A673 (cell line): Measurements from ENCODE around the gene GPR137C. TPM values are rescaled to one million over a fixed set of nuclear protein-coding genes. Genes with fewer than 3 reads are reported as not detected.

Source experiments
- BruUV-seq: library from RNA; stranded (reverse); fragments of 400-500 nt; replicated peaks from 2 replicates; lab custom pipeline; 2021; lab: Mats Ljungman, UMichigan
- CTCF ChIA-PET: fragments of 300-600 bp; sonication (Branson Sonifier 250); formaldehyde crosslinking; loops from one replicate; lab custom pipeline; 2022; ENCODE audit warnings: antibody characterized with exemption; lab: Charles Lee
- POLR2A ChIA-PET: fragments of 300-600 bp; sonication (Branson Sonifier 250); formaldehyde crosslinking; loops from one replicate; lab custom pipeline; 2022; ENCODE audit warnings: antibody characterized with exemption; ENCODE audit not compliant: low non-redundant PET; lab: Charles Lee
- DNase-seq: peaks from one replicate; pipeline ENCODE4 v3.0.0-alpha.2; 2015; ENCODE audit warnings: low spot score
- H3K27ac ChIP-seq: fragments of 200-600 bp; sonication (generic); 2 replicates; pipeline ENCODE4 v1.5.1; 2016; ENCODE audit warnings: mixed run types, low read depth, mild to moderate bottlenecking, mixed read lengths, antibody characterized with exemption, low read length; ENCODE audit not compliant: poor library complexity, severe bottlenecking
- H3K27me3 ChIP-seq: fragments of 200-600 bp; sonication (generic); replicated peaks from 2 replicates; pipeline ENCODE4 v1.6.1; 2017; ENCODE audit warnings: mixed run types, low read depth, mild to moderate bottlenecking, mixed read lengths, antibody characterized with exemption, low read length; ENCODE audit not compliant: insufficient read depth, poor library complexity
- H3K36me3 ChIP-seq: fragments of 200-600 bp; sonication (generic); 2 replicates; pipeline ENCODE4 v1.6.1; 2016; ENCODE audit warnings: mixed run types, mild to moderate bottlenecking, mixed read lengths, antibody characterized with exemption, low read length; ENCODE audit not compliant: insufficient read depth, poor library complexity, severe bottlenecking
- H3K4me1 ChIP-seq: fragments of 200-600 bp; sonication (generic); 2 replicates; pipeline ENCODE4 v1.6.1; 2017; ENCODE audit warnings: mixed run types, mild to moderate bottlenecking, mixed read lengths, antibody characterized with exemption, low read length; ENCODE audit not compliant: insufficient read depth, poor library complexity, severe bottlenecking
- H3K4me3 ChIP-seq: fragments of 200-600 bp; sonication (generic); 2 replicates; pipeline ENCODE4 v1.5.1; 2016; ENCODE audit warnings: low read depth, mixed run types, mild to moderate bottlenecking, mixed read lengths, low read length; ENCODE audit not compliant: poor library complexity, severe bottlenecking
- H3K9me3 ChIP-seq: fragments of 200-600 bp; sonication (generic); 2 replicates; pipeline ENCODE4 v1.6.1; 2016; ENCODE audit warnings: mixed run types, low read depth, mild to moderate bottlenecking, mixed read lengths, antibody characterized with exemption, low read length; ENCODE audit not compliant: poor library complexity, severe bottlenecking
- CTCF ChIP-seq: fragments of 300-800, 200-600 bp; sonication (generic); conservative IDR thresholded peaks from 2 replicates; pipeline ENCODE4 v1.5.1; 2017; ENCODE audit warnings: low read depth, mild to moderate bottlenecking, antibody characterized with exemption, low read length, moderate library complexity, mixed read lengths
- EZH2 ChIP-seq: fragments of 200-600 bp; sonication (generic); IDR thresholded peaks from 2 replicates; pipeline ENCODE4 v1.6.1; 2017; ENCODE audit warnings: borderline replicate concordance, low read depth, mild to moderate bottlenecking, mixed read lengths, antibody characterized with exemption, low read length; ENCODE audit not compliant: poor library complexity, severe bottlenecking
- intact Hi-C: fragments of 100-400 bp; cut with micrococcal nuclease; formaldehyde crosslinking; loops from one replicate; pipeline ENCODE4 v1.10.0; 2022; ENCODE audit not compliant: unreplicated experiment
- total RNA-seq: library from RNA; stranded (reverse); gene quantifications from 2 replicates; pipeline ENCODE4 v1.2.3, GENCODE V29; 2021

Gene GPR137C
- total RNA-seq, 1 experiment from 2014 or later, result 2.8 TPM

DNA sequence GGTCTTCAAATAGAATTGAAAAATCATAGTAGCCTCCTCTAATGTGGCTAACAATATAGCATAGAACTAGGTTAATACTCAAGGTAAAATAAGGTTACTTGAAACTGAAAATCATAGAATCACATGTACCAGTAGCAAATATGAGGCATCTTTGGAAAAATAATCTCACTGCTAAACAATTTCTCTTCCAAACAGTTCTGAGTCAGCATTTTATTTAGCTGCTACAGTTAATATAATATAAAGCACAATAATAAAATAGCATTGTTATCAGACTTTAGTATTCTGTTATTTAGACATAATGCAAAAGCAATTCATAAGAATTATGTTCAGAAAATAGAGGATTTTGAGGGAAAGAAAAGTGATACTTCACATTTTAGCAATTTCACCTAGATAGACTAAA is 107.7 kb downstream of the GPR137C start:
- no peaks in the 10 kb centered on the region for H3K4me1 ChIP-seq
- H3K27me3 ChIP-seq, result no peaks in the 10 kb centered on the region
- DNase-seq, result no peak
- H3K27ac ChIP-seq, result no peak overlapping the region
- intact Hi-C loops, result no loop called here
- TF ChIP-seq CTCF (no peak), EZH2 (no peak)
- no peaks in the 10 kb centered on the region for H3K9me3 ChIP-seq
- H3K4me3 ChIP-seq, result no peak overlapping the region
- POLR2A ChIA-PET, result no interaction called here
- no peaks in the 10 kb centered on the region for H3K36me3 ChIP-seq
- CTCF ChIA-PET, result no interaction called here
- no TSS peak for BruUV-seq

DNA sequence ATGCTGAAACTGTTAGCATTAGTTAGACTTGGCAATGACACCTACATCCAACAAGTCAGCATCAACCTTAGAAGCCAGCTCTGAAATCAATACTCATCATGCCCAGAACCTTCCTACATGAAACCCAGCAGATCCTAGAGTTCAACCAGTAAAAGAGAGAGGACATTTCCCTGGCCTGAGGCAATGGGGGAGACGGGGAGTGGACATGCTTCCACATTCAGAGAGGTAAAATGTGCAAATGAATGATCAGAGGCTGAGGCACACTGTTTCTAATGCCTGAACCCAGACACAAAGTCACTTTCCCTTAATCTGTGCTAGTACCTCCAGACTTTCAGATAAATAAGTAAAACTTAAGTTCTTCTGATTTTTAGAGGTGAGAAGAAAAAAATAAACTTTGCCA is 108.2 kb downstream of the GPR137C start:
- POLR2A ChIA-PET, result no interaction called here
- H3K36me3 ChIP-seq, result no peaks in the 10 kb centered on the region
- no peak for TF ChIP-seq EZH2
- no peak for TF ChIP-seq CTCF
- no peak overlapping the region for H3K4me3 ChIP-seq
- H3K9me3 ChIP-seq, result no peaks in the 10 kb centered on the region
- CTCF ChIA-PET, result no interaction called here
- no peak for DNase-seq
- H3K27me3 ChIP-seq, result no peaks in the 10 kb centered on the region
- intact Hi-C loops, result no loop called here
- BruUV-seq, result no TSS peak
- H3K4me1 ChIP-seq, result no peaks in the 10 kb centered on the region
- H3K27ac ChIP-seq, result no peak overlapping the region

- Histone ChIP-seq H3K4me3 (no peak overlapping the region), H3K27ac (no peak overlapping the region), H3K9me3 (no peaks in the 10 kb centered on the region), H3K4me1 (no peaks in the 10 kb centered on the region), H3K36me3 (no peaks in the 10 kb centered on the region), H3K27me3 (no peaks in the 10 kb centered on the region)
- BruUV-seq, result no TSS peak
- intact Hi-C loops, result no loop called here
- no peak for DNase-seq
- CTCF ChIA-PET, result no interaction called here
- no peak for TF ChIP-seq EZH2
- TF ChIP-seq CTCF, result no peak
- POLR2A ChIA-PET, result no interaction called here
Observed at GRCh38 chr14:52661314-52661713, 108.7 kb downstream of the GPR137C start.
